HG03354 (cell line): ENCODE data around the gene NPAS3.

Experiments used
- ATAC-seq: cut with Tn5 transposase; IDR thresholded peaks from one replicate; pipeline ENCODE4 v1.9.1; 2021; ENCODE audit warnings: mild to moderate bottlenecking; ENCODE audit not compliant: unreplicated experiment, poor library complexity, severe bottlenecking

NPAS3 gene

GRCh38 chr14:33674927-33675326, 736.2 kb downstream of the NPAS3 start:
- ATAC-seq, result no peak

- no peak for ATAC-seq
Observed at GRCh38 chr14:33675415-33676130, 736.9 kb downstream of the NPAS3 start.

DNA sequence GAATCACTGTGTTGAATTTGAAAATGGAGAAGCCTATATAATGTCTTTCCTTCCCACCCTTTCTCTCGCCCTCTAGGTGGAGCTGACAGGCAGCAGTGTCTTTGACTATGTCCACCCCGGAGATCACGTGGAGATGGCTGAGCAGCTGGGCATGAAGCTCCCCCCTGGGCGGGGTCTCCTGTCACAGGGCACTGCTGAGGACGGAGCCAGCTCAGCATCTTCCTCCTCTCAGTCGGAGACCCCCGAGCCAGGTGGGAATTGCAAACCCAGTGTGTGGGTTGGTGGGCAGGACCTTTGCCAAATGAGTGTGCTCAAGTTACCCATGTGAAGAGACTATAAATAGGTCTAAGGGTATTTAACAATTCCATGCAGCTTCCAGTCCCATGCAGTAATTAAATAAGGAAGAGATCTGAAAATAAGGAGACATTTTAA, 737.5 kb downstream of the NPAS3 start:
- no peak for ATAC-seq

DNA sequence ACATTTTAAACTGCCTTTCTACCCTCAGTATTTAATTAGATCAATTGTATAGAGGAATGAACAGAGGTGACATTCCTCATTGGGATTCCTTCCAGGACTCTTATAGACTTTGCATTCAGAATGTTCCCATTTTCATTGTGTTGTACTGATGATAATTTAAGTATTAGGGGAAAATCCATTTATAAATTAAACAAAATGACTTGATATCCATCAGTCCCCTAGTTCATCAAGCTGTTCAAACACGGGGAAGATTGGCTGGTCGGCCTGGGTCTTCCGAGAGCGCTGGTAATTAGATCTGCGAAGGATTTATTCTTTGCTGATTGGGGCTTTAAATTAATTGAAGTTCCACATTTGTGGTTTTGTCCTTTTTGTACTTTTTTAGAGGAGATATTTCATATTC, 738.2 kb downstream of the NPAS3 start:
- no peak for ATAC-seq

GRCh38 chr14:33678005-33678404, 739.3 kb downstream of the NPAS3 start:
- ATAC-seq, result no peak

GRCh38 chr14:33679025-33679424, 740.3 kb downstream of the NPAS3 start:
- ATAC-seq, result no peak

DNA sequence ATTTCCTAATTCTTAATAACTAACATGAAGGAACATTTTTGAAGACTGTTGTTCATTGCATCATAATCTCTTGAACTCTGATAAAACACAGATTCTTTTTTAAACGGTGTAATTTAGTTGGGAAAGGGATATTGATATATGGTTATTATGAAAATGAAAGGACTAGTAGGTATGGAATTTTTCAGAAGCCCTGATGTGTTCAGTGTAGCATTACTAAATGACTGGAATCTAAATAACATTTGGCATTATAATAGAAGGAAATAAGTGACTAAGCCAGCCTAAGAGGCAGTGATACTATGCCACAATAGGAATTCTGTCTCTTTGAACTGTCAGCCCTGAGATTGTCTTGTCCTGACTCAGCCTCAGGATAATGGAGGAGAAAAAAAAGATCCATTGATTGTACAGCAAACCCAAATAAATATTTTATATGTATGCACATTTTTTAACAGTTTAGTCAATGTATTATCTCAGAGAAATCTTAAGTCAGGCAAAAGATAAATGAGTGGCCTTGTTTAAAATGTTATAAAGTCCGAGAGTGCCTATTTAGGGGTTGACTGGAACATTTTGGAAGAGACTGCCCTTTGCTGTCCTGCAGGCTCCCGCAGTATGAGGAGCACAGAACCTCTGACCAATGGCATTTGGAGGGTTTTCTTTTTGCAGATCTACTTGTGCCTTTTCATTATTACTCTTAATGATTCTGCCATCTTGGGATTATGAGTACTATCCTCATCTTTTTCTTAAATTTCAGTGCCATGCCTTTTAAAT, 741.0 kb downstream of the NPAS3 start:
- no peak for ATAC-seq

DNA sequence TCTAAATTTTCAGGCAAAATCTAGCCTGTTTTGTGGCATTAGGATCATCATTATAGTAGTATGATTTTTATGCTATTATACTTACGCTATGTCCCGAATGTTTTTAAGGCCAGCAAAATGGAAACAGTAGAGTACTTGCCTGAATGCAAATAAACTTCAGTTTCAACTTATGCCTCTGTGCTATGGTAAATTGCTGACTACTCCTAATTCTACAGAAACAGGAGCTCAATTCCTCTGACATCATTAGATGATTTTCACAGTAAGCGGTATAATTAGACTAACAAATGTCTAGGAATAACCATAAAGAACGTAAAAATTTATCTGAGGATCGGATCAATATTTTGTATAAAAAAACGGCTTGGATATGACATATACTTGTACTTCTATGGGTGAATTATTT, 742.2 kb downstream of the NPAS3 start:
- ATAC-seq, result no peak

- ATAC-seq, result no peak
Observed at GRCh38 chr14:33682760-33683159, 744.1 kb downstream of the NPAS3 start.

GRCh38 chr14:33685026-33685425, 746.3 kb downstream of the NPAS3 start:
- no peak for ATAC-seq

DNA sequence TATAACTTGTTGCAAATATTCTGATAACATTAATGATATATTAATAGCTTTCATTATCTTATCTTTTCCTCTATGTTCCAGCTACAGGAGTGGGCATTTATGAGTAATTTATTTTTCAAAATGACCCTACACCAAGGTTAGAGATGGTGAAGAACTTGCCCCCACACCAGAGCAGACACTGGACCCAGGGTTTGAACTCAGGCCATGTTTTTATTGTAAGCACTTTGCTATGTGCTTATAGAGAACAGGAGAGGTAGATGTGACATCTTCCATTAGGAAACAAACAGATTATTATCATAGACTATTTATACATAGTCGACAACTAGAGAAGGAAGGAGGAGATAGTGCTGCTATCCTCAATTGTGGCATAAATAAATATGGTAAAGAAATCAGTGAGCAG, 747.0 kb downstream of the NPAS3 start:
- ATAC-seq, result no peak

DNA sequence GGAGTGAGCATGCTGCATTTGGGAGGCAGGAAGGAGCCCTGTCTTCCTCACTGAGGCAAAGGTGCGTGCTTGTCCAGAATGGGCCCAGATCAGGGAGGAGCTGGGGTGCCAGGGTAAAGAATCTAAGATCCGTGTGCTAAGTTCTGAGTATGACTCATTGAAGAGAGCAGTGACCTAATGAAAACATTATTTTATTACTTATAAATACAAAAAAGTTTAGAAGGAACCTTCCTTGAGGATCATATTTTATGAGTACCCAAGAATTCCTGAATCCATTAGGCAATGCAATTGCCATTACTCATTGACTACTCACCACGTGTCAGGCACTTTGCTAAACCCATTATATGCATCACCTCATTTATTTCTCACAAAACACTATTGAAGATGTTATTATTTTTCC, 747.5 kb downstream of the NPAS3 start:
- ATAC-seq, result no peak

- no peak for ATAC-seq
Observed at GRCh38 chr14:33686856-33687255, 748.2 kb downstream of the NPAS3 start.

GRCh38 chr14:33689680-33690079, 751.0 kb downstream of the NPAS3 start:
- ATAC-seq, result no peak

DNA sequence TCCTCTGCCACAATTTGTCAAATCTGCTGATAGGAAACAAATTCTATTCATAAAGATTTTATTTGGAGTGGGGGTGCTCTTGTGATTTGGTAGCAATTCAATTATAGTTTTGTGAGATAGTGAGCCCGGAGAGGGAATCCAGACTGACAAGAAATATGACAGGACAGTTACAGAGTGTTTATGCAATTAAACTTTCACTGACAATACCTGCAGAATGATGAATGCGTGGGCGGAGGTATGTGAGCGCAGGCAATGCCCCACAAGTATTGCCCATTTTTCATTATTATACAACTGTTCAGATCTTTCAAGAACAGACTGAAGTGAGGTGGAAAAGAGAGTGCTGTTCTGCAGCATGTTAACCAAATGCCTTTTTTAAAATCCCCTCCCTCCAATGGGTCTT, 753.2 kb downstream of the NPAS3 start:
- no peak for ATAC-seq

DNA sequence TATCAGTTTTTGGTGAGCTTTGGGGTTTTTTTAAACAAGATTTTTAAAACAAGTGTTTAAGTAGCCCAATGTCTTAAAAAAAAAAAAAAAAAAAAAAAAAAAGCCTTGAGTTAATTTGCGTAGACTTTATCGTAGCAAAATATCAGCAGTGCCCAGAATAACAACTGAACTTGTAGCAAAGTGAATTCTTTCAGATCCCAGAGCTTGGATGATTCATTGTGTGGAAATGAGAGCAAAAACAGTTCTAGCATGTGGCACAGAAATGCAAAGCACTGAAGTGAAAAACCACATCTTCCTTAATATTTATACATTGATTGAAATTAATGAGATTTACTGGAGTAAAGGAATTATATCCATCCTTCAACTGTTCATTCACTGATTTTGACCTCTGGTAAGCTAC, 754.1 kb downstream of the NPAS3 start:
- no peak for ATAC-seq

GRCh38 chr14:33693237-33693636, 754.6 kb downstream of the NPAS3 start:
- ATAC-seq, result no peak

GRCh38 chr14:33696165-33696564, 757.5 kb downstream of the NPAS3 start:
- no peak for ATAC-seq

DNA sequence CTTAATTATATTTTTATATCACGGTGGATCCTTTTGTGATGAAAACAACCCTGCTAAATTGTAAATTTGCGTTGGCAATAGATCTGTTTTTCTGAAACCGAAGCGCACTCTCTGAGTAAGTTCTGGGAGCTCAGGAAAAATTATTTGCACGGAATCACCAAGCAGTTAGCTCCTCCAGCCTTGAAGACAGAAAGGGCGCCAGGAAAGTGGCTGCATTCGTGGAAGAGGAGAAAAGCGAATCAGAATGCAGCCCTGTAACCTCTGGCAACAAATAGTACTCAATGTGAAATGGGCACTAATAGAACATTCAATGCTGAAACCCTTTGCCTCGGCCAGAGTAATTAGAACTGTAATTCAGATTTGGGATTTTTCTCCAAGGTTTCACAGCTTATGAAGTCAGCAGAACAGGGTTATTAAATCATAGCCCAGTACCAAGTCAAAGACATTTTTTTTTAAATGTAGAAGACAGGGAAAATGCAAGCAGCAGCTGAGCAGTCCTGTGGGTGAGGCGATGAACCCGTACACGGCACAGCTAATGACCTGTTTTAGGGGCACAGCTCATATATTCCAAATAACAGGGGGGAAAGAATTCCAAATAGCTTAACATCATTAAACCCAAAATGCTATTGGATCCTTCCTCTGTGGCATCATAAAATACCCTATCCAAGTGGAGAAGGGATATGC, 760.8 kb downstream of the NPAS3 start:
- no peak for ATAC-seq

DNA sequence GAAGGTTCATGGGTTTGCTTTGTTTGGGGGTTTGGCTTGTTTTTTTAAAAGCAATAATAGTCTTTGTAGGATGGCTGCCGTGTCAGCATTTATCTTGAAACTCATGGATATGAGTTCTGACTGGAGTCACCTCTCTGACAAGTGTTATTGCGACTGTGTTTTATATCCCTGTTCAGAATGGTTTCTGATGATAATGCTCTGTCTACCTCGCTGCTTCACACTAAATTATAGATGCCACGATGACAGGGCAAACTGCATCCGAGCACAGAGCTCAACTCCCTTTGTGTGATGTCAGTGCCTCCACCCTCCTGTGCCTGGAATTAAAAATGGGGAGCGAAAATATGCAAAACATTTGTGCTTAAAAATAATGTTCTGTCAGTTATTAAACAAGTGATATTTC, 761.4 kb downstream of the NPAS3 start:
- ATAC-seq, result no peak

GRCh38 chr14:33702293-33702692, 763.6 kb downstream of the NPAS3 start:
- peak; percentile 48 for ATAC-seq
